Activated naive CD4-positive, alpha-beta T cell treated with anti-CD3 and anti-CD28 coated beads, Interleukin-2, amount 50 U/mL, for 24 hours (primary cell): ENCODE measurements around the gene KCTD10.
"Not testable (repeated sequence)": the region's sequence is repeated elsewhere in the genome, so short reads cannot be mapped to it uniquely, and the experiment has no call there.

ENCODE experiments used
- H3K27ac Mint-ChIP-seq: one replicate; pipeline ENCODE4 v1.8.0; 2021; ENCODE audit warnings: mild to moderate bottlenecking, mixed read lengths
- H3K27me3 Mint-ChIP-seq: one replicate; pipeline ENCODE4 v1.8.0; 2021; ENCODE audit warnings: mixed read lengths
- H3K36me3 Mint-ChIP-seq: one replicate; pipeline ENCODE4 v1.8.0; 2021; ENCODE audit warnings: mixed read lengths
- H3K4me1 Mint-ChIP-seq: one replicate; pipeline ENCODE4 v1.8.0; 2021; ENCODE audit warnings: mixed read lengths
- H3K4me3 Mint-ChIP-seq: one replicate; pipeline ENCODE4 v1.8.0; 2021; ENCODE audit warnings: mild to moderate bottlenecking, mixed read lengths
- H3K9me3 Mint-ChIP-seq: one replicate; pipeline ENCODE4 v1.8.0; 2021; ENCODE audit warnings: mixed read lengths

Gene KCTD10

GRCh38 chr12:109434582-109434981, 42.5 kb downstream of the KCTD10 start:
- H3K9me3 Mint-ChIP-seq: no peaks in the 10 kb centered on the region
- H3K4me1 Mint-ChIP-seq: peaks cover 15% of the 10 kb centered on the region
- no peaks in the 10 kb centered on the region for H3K27me3 Mint-ChIP-seq

GRCh38 chr12:109433618-109434017, 43.5 kb downstream of the KCTD10 start:
- Mint-ChIP-seq H3K27ac (no peak overlapping the region), H3K36me3 (no peaks in the 10 kb centered on the region), H3K4me1 (peaks cover 15% of the 10 kb centered on the region), H3K4me3 (no peak overlapping the region), H3K27me3 (no peaks in the 10 kb centered on the region), H3K9me3 (no peaks in the 10 kb centered on the region)

More at GRCh38 chr12:109434582-109434981, 42.5 kb downstream of the KCTD10 start:
- Mint-ChIP-seq H3K4me3 (no peak overlapping the region), H3K27ac (no peak overlapping the region), H3K36me3 (no peaks in the 10 kb centered on the region)

- Mint-ChIP-seq H3K9me3 (no peaks in the 10 kb centered on the region), H3K36me3 (no peaks in the 10 kb centered on the region), H3K4me3 (peak overlapping the region; percentile 31), H3K27ac (peak overlapping the region; percentile 57), H3K27me3 (no peaks in the 10 kb centered on the region), H3K4me1 (peaks cover 15% of the 10 kb centered on the region)
Observed at GRCh38 chr12:109432842-109433304, 44.2 kb downstream of the KCTD10 start.

- no peak overlapping the region for H3K27ac Mint-ChIP-seq
- peaks cover 15% of the 10 kb centered on the region for H3K4me1 Mint-ChIP-seq
- H3K9me3 Mint-ChIP-seq: no peaks in the 10 kb centered on the region
- no peak overlapping the region for H3K4me3 Mint-ChIP-seq
- H3K27me3 Mint-ChIP-seq: no peaks in the 10 kb centered on the region
- no peaks in the 10 kb centered on the region for H3K36me3 Mint-ChIP-seq
Observed at GRCh38 chr12:109432431-109432830, 44.7 kb downstream of the KCTD10 start.

GRCh38 chr12:109430244-109430643, 46.9 kb downstream of the KCTD10 start:
- Mint-ChIP-seq H3K9me3 (no peaks in the 10 kb centered on the region), H3K4me1 (peaks cover 15% of the 10 kb centered on the region), H3K36me3 (no peaks in the 10 kb centered on the region), H3K27me3 (peaks cover 2% of the 10 kb centered on the region), H3K27ac (no peak overlapping the region), H3K4me3 (no peak overlapping the region)

- not testable (repeated sequence) for H3K9me3 Mint-ChIP-seq, H3K27me3 Mint-ChIP-seq, H3K27ac Mint-ChIP-seq
Observed at GRCh38 chr12:109428804-109429203, 48.3 kb downstream of the KCTD10 start.

GRCh38 chr12:109428037-109428629, 49.0 kb downstream of the KCTD10 start:
- Mint-ChIP-seq H3K4me1 (peaks cover 8% of the 10 kb centered on the region), H3K27ac (no peak overlapping the region), H3K27me3 (peaks cover 4% of the 10 kb centered on the region), H3K9me3 (no peaks in the 10 kb centered on the region), H3K4me3 (no peak overlapping the region), H3K36me3 (no peaks in the 10 kb centered on the region)

More at GRCh38 chr12:109428804-109429203, 48.3 kb downstream of the KCTD10 start:
- peaks cover 14% of the 10 kb centered on the region for H3K4me1 Mint-ChIP-seq
- not testable (repeated sequence) for H3K4me3 Mint-ChIP-seq, H3K36me3 Mint-ChIP-seq

GRCh38 chr12:109423392-109423791, 53.7 kb downstream of the KCTD10 start:
- Mint-ChIP-seq H3K4me3 (no peak overlapping the region), H3K4me1 (no peaks in the 10 kb centered on the region), H3K36me3 (no peaks in the 10 kb centered on the region), H3K27me3 (peaks cover 17% of the 10 kb centered on the region), H3K9me3 (no peaks in the 10 kb centered on the region), H3K27ac (no peak overlapping the region)

GRCh38 chr12:109422251-109422650, 54.8 kb downstream of the KCTD10 start:
- no peak overlapping the region for H3K27ac Mint-ChIP-seq
- no peaks in the 10 kb centered on the region for H3K9me3 Mint-ChIP-seq
- no peak overlapping the region for H3K4me3 Mint-ChIP-seq
- H3K4me1 Mint-ChIP-seq: no peaks in the 10 kb centered on the region
- peaks cover 18% of the 10 kb centered on the region for H3K27me3 Mint-ChIP-seq
- no peaks in the 10 kb centered on the region for H3K36me3 Mint-ChIP-seq

GRCh38 chr12:109421355-109422087, 55.6 kb downstream of the KCTD10 start:
- Mint-ChIP-seq H3K27ac (no peak overlapping the region), H3K36me3 (no peaks in the 10 kb centered on the region), H3K4me3 (no peak overlapping the region), H3K27me3 (peaks cover 18% of the 10 kb centered on the region), H3K9me3 (no peaks in the 10 kb centered on the region), H3K4me1 (no peaks in the 10 kb centered on the region)

GRCh38 chr12:109418848-109419480, 58.1 kb downstream of the KCTD10 start:
- H3K36me3 Mint-ChIP-seq: no peaks in the 10 kb centered on the region
- no peak overlapping the region for H3K27ac Mint-ChIP-seq
- H3K9me3 Mint-ChIP-seq: no peaks in the 10 kb centered on the region
- H3K27me3 Mint-ChIP-seq: peaks cover 16% of the 10 kb centered on the region
- no peaks in the 10 kb centered on the region for H3K4me1 Mint-ChIP-seq
- no peak overlapping the region for H3K4me3 Mint-ChIP-seq

GRCh38 chr12:109406147-109406546, 71.0 kb downstream of the KCTD10 start:
- H3K36me3 Mint-ChIP-seq, H3K9me3 Mint-ChIP-seq, H3K4me1 Mint-ChIP-seq, H3K27ac Mint-ChIP-seq, H3K4me3 Mint-ChIP-seq: not testable (repeated sequence)
- H3K27me3 Mint-ChIP-seq: peaks cover 11% of the 10 kb centered on the region

- H3K4me1 Mint-ChIP-seq, H3K27ac Mint-ChIP-seq, H3K36me3 Mint-ChIP-seq, H3K9me3 Mint-ChIP-seq, H3K4me3 Mint-ChIP-seq: not testable (repeated sequence)
- peaks cover 11% of the 10 kb centered on the region for H3K27me3 Mint-ChIP-seq
Observed at GRCh38 chr12:109404841-109405240, 72.3 kb downstream of the KCTD10 start.
